ENCODE data around the gene ABHD2. TPM values are rescaled to one million over a fixed set of nuclear protein-coding genes. Genes with fewer than 3 reads are reported as not detected.

ABHD2 gene
- total and polyA plus RNA-seq, 9 of the 15 experiments (the other 6 are each of a cell fraction or from before 2014, with no cell fraction given) = 16.9 to 99.8 (median 47.5) TPM

- TF ChIP-seq GTF2E2 (tag; IDR thresholded peaks at IDR 0.05) (peak; percentile 61; the same call in 1 of the 2 replicates), ZNF274 (IDR thresholded peaks at IDR 0.05; ENCODE audit: borderline replicate concordance, low read depth, low read length) (no peak), ZNF561 (CRISPR knock-in tag; conservative IDR thresholded peaks at IDR 0.05) (no peak), RCOR1 (IDR thresholded peaks at IDR 0.05; ENCODE audit: borderline replicate concordance in 1 of 2, low read depth in 2 of 2, low read length in 2 of 2) (peak in 1 of 2 experiments; percentile 67; a peak in 2 of 4 replicates), PCBP1 (IDR thresholded peaks at IDR 0.05; ENCODE audit: low read depth, low read length, poor library complexity, severe bottlenecking) (peak; percentile 33), ZNF280B (CRISPR knock-in tag; IDR thresholded peaks at IDR 0.05) (no peak), SMC3 (conservative IDR thresholded peaks at IDR 0.05; ENCODE audit: insufficient read depth, low read depth, low read length) (peak; percentile 64), FUS (optimal IDR thresholded peaks at IDR 0.05; ENCODE audit: low read depth, low read length) (no peak), ZNF280A (IDR thresholded peaks at IDR 0.05; ENCODE audit: low read depth, partially characterized antibody) (no peak), MAFF (IDR thresholded peaks at IDR 0.05; ENCODE audit: low read length) (peak; percentile 23; the same call in 1 of the 2 replicates), JUN (IDR thresholded peaks at IDR 0.05; ENCODE audit: borderline replicate concordance, low read depth, low read length) (peak; percentile 51; the same call in 1 of the 2 replicates), JUN (CRISPR knock-in tag; IDR thresholded peaks at IDR 0.05; ENCODE audit: borderline replicate concordance) (peak; percentile 96; the same call in 1 of the 2 replicates), ZBTB9 (CRISPR knock-in tag; IDR thresholded peaks at IDR 0.05) (no peak)
These were observed 155.7 kb downstream of the ABHD2 start, which contains the start of gene FANCI (continued) for GRCh38 chr15:89243691-89244573.
